ENCODE results near the gene SUPT20HL1.
"Not testable (repeated sequence)": the region's sequence is repeated elsewhere in the genome, so short reads cannot be mapped to it uniquely, and the experiment has no call there.

Gene SUPT20HL1

GRCh38 chrX:24360272-24360671 lies at the start of gene SUPT20HL1:
Gene SUPT20HL1, plus strand, starts transcription at chrX:24360639. Its CDS starts 2,122 bp downstream, at chrX:24362761.
- no peak for TF ChIP-seq CTCF (conservative IDR thresholded peaks at IDR 0.05; ENCODE audit: low read length)
- no peak within 1 kb of the TSS for H3K4me3 ChIP-seq (ENCODE audit: low read length)
- no peak for DNase-seq (ENCODE audit: low read depth)

DNA sequence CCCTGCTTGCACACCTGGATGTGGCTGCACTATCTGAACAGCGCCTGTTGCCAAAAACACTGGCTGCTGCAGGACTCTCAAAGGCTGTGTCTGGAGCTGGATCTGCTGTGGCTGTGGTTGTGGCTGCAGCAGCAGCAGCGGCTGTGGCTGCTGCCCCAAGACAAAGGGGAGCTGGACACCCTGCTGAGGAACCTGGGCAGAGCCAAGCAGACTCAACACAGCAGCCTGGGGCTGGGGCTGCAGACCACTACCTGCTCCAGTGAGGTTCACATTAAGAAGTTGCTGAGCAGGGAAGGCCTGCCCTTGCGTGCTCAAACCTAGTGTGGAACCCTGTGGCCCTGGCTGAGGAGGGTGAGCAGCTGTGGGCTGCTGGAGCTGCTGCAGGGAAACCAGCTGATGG lies 49.5 kb upstream of the SUPT20HL1 start:
- not testable (repeated sequence) for DNase-seq (ENCODE audit: low read depth); H3K4me3 ChIP-seq (ENCODE audit: low read length)

DNA sequence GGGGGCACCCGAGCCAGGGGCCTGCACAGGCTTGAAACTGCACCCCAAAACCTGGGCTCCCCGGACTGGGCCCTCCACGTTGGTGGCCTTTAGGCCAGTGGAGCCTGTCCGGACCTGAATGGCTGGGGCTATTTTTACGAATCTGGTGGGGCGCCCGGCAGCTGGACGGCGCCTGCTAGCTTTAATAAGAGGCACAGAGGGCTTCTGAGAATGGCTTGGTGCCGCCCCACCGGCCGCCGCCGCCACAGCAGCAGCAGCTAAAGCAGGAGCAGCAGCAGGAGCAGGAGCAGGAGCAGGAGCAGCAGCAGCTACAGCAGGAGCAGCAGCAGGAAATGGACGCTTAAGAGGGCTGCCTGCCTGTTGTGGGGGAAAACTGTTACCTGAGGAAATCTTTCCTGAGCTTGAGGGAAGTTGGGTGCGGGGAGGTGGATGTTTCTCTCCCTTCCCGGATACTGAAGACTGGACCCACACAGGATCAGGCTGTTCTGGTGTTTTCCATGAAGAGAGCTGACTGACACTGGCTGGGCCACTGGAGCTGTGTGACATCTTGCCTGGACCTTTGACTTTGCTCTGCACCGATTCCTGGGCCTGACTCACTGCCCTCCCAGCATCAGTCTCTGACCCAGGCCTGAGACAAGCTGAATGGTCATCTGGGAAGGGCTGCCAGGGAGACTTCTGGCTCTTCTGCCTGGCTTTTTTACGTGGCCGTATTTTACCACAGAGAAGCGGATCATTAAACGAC lies 48.8 kb upstream of the SUPT20HL1 start:
- DNase-seq (ENCODE audit: low read depth); H3K4me3 ChIP-seq (ENCODE audit: low read length): not testable (repeated sequence)

GRCh38 chrX:24312249-24312607 lies 48.2 kb upstream of the SUPT20HL1 start:
- not testable (repeated sequence) for DNase-seq (ENCODE audit: low read depth); H3K4me3 ChIP-seq (ENCODE audit: low read length)

- H3K4me3 ChIP-seq (ENCODE audit: low read length): no peak within 1 kb of the TSS
- no peak for DNase-seq (ENCODE audit: low read depth)
- no peak for TF ChIP-seq CTCF (conservative IDR thresholded peaks at IDR 0.05; ENCODE audit: low read length)
Measured at GRCh38 chrX:24314019-24314635, 46.3 kb upstream of the SUPT20HL1 start, which contains the start of gene SUPT20HL2. Gene SUPT20HL2, minus strand, starts transcription at chrX:24314069. Its CDS starts 754 bp downstream, at chrX:24313315.

DNA sequence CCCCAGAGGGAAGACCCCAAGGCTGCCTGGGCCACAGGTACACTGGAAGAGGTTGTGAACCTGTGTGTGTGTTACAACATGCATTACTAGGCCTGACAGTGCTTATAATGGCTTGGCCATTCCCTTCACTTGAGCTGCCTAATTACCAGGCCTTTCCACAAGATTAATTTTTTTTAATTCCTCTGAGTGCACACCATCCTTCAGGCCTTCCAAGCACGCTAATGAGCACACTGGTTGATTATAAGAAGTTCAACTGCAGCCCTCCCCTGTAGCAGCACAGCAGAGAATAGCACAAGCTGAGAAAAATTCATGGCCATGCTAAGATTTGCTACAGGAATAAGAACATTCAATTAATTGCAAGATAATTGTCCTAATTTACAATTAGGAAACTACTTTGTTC lies 44.3 kb upstream of the SUPT20HL1 start:
- no peak for TF ChIP-seq CTCF (conservative IDR thresholded peaks at IDR 0.05; ENCODE audit: low read length)
- DNase-seq (ENCODE audit: low read depth): no peak
- H3K4me3 ChIP-seq (ENCODE audit: low read length): no peak overlapping the region

GRCh38 chrX:24317567-24317966 lies 42.9 kb upstream of the SUPT20HL1 start:
- DNase-seq (ENCODE audit: low read depth): no peak
- no peak overlapping the region for H3K4me3 ChIP-seq (ENCODE audit: low read length)
- no peak for TF ChIP-seq CTCF (conservative IDR thresholded peaks at IDR 0.05; ENCODE audit: low read length)

- no peak for TF ChIP-seq CTCF (conservative IDR thresholded peaks at IDR 0.05; ENCODE audit: low read length)
- DNase-seq (ENCODE audit: low read depth): no peak
- no peak overlapping the region for H3K4me3 ChIP-seq (ENCODE audit: low read length)
Measured at GRCh38 chrX:24321741-24322395, 38.6 kb upstream of the SUPT20HL1 start.

Data from AG10803 (cell line).